Measurements from ENCODE around the gene PF4V1.

- TF ChIP-seq, protein P1, sequence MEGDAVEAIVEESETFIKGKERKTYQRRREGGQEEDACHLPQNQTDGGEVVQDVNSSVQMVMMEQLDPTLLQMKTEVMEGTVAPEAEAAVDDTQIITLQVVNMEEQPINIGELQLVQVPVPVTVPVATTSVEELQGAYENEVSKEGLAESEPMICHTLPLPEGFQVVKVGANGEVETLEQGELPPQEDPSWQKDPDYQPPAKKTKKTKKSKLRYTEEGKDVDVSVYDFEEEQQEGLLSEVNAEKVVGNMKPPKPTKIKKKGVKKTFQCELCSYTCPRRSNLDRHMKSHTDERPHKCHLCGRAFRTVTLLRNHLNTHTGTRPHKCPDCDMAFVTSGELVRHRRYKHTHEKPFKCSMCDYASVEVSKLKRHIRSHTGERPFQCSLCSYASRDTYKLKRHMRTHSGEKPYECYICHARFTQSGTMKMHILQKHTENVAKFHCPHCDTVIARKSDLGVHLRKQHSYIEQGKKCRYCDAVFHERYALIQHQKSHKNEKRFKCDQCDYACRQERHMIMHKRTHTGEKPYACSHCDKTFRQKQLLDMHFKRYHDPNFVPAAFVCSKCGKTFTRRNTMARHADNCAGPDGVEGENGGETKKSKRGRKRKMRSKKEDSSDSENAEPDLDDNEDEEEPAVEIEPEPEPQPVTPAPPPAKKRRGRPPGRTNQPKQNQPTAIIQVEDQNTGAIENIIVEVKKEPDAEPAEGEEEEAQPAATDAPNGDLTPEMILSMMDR (conservative IDR thresholded peaks at IDR 0.05; ENCODE audit: low read length), result no peak
- TF ChIP-seq EZH2phosphoT487 (IDR thresholded peaks at IDR 0.05; ENCODE audit: borderline replicate concordance), result no peak
These were observed 36.3 kb upstream of the PF4V1 start for GRCh38 chr4:73816814-73817213.
